ENCODE data around the gene MED20. TPM values are rescaled to one million over a fixed set of nuclear protein-coding genes. Genes with fewer than 3 reads are reported as not detected.

MED20 gene
- total RNA-seq, 5 donors from 2014 or later (not counting 1 experiment from before 2014, with no cell fraction given): 5.4 to 12.1 (median 11.1) TPM

DNA sequence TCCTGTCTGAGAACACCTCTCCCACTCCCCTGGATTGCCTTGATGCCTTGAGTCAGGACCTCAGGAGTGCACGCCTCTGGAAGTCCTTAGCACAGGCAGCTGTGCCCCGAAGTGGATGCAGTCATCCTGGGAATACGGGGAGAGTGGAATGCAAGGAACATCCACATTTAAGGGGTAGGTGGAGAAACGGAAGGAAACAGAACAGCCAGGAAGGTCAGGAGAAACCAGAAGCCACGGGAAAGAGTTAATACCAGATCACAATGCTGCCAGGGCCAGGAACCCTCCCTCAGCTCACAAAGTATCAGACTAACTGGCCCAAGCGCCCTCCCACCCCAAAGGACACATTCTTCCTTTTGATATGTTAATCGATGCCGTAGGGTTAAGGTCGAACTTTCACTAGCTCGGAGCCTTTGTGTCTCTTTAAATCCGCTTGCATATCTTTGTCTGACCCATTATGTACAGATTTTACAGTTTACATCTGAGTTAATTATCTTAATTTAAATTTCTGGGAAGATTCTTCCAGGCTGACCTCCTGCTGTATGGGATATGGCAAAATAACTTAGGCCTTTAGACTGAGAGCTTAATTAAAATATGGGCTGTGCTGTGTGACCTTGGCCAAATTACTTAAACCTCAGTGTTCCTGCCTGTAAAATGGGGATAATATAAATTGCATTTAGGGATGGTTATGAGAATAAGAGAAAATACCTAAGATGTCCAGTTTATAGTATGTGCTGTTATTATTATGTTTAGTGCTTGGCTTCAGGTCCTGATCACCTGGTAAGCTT lies 44.7 kb upstream of the MED20 start:
- Mint-ChIP-seq H3K4me1 (peaks cover 79 to 88% (median 88%) of the 10 kb centered on the region in 3 donors), H3K27me3 (no peaks in the 10 kb centered on the region), H3K36me3 (peaks cover 26% of the 10 kb centered on the region), H3K9me3 (no peaks in the 10 kb centered on the region), H3K27ac (peak overlapping the region; percentile 19 to 71), H3K4me3 (peak overlapping the region in 1 of 3 donors; percentile 19)
- H3K4me3 ChIP-seq (ENCODE audit: control insufficient read depth in 1 of 2, extremely low read depth in 1 of 2, low read length in 1 of 2): no peak overlapping the region
- no peaks in the 10 kb centered on the region for H3K9me3 ChIP-seq
- H3K36me3 ChIP-seq (ENCODE audit: control insufficient read depth in 2 of 2, extremely low read depth in 1 of 2, insufficient read depth in 1 of 2, low read length in 1 of 2): peaks cover 4 to 49% of the 10 kb centered on the region in 2 donors
- H3K27ac ChIP-seq (ENCODE audit: low read length): no peak overlapping the region
- DNase-seq: no peak
- no peak for ATAC-seq (replicated peaks in 1 of 4)
- peaks cover 4 to 82% of the 10 kb centered on the region in 2 experiments for H3K4me1 ChIP-seq (ENCODE audit: control insufficient read depth in 1 of 2, extremely low read depth in 1 of 2, insufficient read depth in 2 of 2, low read length in 2 of 2)
- H3K27me3 ChIP-seq (replicated peaks in 1 of 2; ENCODE audit: control insufficient read depth in 2 of 2, extremely low read depth in 1 of 2, insufficient read depth in 2 of 2, low read length in 1 of 2): no peaks in the 10 kb centered on the region
- CTCF ChIA-PET: interaction anchor here in 1 of 2 donors (0.7 kb wide), 1 partner anchor 76 kb away, joined by 9 read pairs; no protein-coding TSS in a partner anchor
- WGBS (ENCODE audit: insufficient coverage): 94% methylated on average over 4 of the region's 11 CpGs
- POLR2A ChIA-PET: interaction anchor here (0.7 to 1.1 kb wide), 3 partner anchors 15 to 1405 kb away, joined by 3 to 6 read pairs (median 4); no protein-coding TSS in a partner anchor

DNA sequence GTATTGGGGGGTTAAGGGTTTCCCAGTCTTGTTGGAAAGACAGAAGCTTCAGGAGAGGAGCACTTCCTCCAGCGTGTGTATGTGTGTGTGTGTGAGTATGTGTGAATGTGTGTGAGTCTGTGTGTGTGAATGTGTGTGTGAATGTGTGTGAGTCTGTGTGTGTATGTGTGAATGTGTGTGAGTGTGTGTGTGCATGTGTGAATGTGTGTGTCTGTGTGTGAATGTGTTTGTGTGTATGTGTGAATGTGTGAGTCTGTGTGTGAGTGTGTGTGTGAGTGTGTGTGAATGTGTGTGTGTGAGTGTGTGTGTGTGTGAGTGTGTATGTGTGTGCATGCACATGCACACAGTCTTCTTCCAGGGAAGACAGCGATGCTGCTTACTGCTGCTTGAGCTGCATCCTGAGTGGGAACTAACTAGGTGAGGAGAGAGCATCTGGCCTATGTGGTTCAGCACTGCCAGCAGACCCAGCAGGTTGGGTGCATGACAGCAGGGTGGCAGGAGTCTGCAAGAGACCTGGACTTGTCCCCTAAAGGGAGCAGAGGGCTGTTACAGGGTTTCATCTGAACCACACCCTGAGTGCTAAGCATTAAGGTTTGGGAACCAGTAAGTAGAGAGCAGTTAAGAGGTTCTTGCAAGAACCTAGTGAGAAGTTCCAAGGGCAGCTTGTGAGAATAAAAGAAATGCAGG lies 43.4 kb upstream of the MED20 start:
- H3K4me1 Mint-ChIP-seq: peaks cover 81 to 90% (median 88%) of the 10 kb centered on the region in 3 donors
- peaks cover 25% of the 10 kb centered on the region for H3K36me3 Mint-ChIP-seq
- POLR2A ChIA-PET: interaction anchor here in 1 of 2 donors (0.6 to 1.1 kb wide), 2 partner anchors 37 to 43 kb away, joined by 3 to 4 read pairs; no protein-coding TSS in a partner anchor

DNA sequence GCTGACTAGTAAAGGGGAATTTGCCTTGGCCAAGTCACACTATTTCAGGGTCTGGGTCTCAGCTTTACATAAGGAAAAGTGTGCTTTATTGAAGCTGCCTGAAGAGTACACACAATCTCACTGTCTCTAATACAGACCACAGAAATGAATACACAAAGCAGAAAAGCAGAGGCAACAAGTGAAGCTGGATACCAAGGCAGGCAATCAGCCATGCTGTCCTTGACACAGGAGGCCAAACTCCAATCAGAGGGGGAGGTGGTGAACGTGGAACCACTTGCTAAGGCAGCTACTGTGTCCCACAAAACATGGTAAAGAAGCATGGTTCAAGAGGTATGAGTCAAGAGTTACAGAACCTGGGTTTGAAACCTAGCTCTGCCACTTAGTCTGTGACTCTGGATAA lies 42.4 kb upstream of the MED20 start:
- POLR2A ChIA-PET: interaction anchor here in 1 of 2 donors (0.6 kb wide), 1 partner anchor 21 kb away, joined by 3 read pairs; no protein-coding TSS in a partner anchor
- ATAC-seq (replicated peaks in 1 of 4) (no peak), DNase-seq (no peak)
- Histone ChIP-seq H3K9me3 (no peaks in the 10 kb centered on the region), H3K27ac (ENCODE audit: low read length) (no peak overlapping the region), H3K36me3 (ENCODE audit: control insufficient read depth in 2 of 2, extremely low read depth in 1 of 2, insufficient read depth in 1 of 2, low read length in 1 of 2) (peaks cover 4 to 54% of the 10 kb centered on the region in 2 donors), H3K27me3 (replicated peaks in 1 of 2; ENCODE audit: control insufficient read depth in 2 of 2, extremely low read depth in 1 of 2, insufficient read depth in 2 of 2, low read length in 1 of 2) (no peaks in the 10 kb centered on the region), H3K4me1 (ENCODE audit: control insufficient read depth in 1 of 2, extremely low read depth in 1 of 2, insufficient read depth in 2 of 2, low read length in 2 of 2) (peaks cover 0 to 79% of the 10 kb centered on the region in 2 experiments), H3K4me3 (ENCODE audit: control insufficient read depth in 1 of 2, extremely low read depth in 1 of 2, low read length in 1 of 2) (no peak overlapping the region)
- CTCF ChIA-PET: interaction anchor here (0.5 to 1.1 kb wide), 3 partner anchors 24 to 71 kb away, joined by 3 to 4 read pairs (median 3); no protein-coding TSS in a partner anchor
- H3K4me3 Mint-ChIP-seq: peak overlapping the region in 1 of 3 donors; percentile 35
- 57% methylated on average over 1 of the region's 1 CpG for WGBS (ENCODE audit: insufficient coverage)
- H3K27me3 Mint-ChIP-seq: no peaks in the 10 kb centered on the region
- H3K27ac Mint-ChIP-seq: peak overlapping the region; percentile 0 to 67
- peaks cover 30% of the 10 kb centered on the region for H3K36me3 Mint-ChIP-seq
- H3K4me1 Mint-ChIP-seq: peaks cover 81 to 91% (median 90%) of the 10 kb centered on the region in 3 donors
- H3K9me3 Mint-ChIP-seq: no peaks in the 10 kb centered on the region

More for the DNA sequence above, 43.4 kb upstream of the MED20 start:
- no peaks in the 10 kb centered on the region for H3K27me3 Mint-ChIP-seq
- H3K9me3 Mint-ChIP-seq: no peaks in the 10 kb centered on the region
- H3K36me3 ChIP-seq (ENCODE audit: control insufficient read depth in 2 of 2, extremely low read depth in 1 of 2, insufficient read depth in 1 of 2, low read length in 1 of 2): peaks cover 4 to 55% of the 10 kb centered on the region in 2 donors
- ATAC-seq (replicated peaks in 1 of 4) (peak in 3 of 4 experiments; percentile 37 to 40 (median 39)), DNase-seq (no peak)
- 87% methylated on average over 2 of the region's 2 CpGs for WGBS (ENCODE audit: insufficient coverage)
- H3K4me1 ChIP-seq (ENCODE audit: control insufficient read depth in 1 of 2, extremely low read depth in 1 of 2, insufficient read depth in 2 of 2, low read length in 2 of 2): peaks cover 0 to 80% of the 10 kb centered on the region in 2 experiments
- CTCF ChIA-PET: interaction anchor here (0.6 to 1.1 kb wide), 3 partner anchors 22 to 155 kb away, joined by 3 to 6 read pairs (median 4); no protein-coding TSS in a partner anchor
- no peaks in the 10 kb centered on the region for H3K9me3 ChIP-seq
- peak overlapping the region in 1 of 3 donors; percentile 24 for H3K4me3 Mint-ChIP-seq
- H3K27me3 ChIP-seq (replicated peaks in 1 of 2; ENCODE audit: control insufficient read depth in 2 of 2, extremely low read depth in 1 of 2, insufficient read depth in 2 of 2, low read length in 1 of 2): no peaks in the 10 kb centered on the region
- peak overlapping the region; percentile 0 to 67 for H3K27ac Mint-ChIP-seq
- no peak overlapping the region for H3K4me3 ChIP-seq (ENCODE audit: control insufficient read depth in 1 of 2, extremely low read depth in 1 of 2, low read length in 1 of 2)
- H3K27ac ChIP-seq (ENCODE audit: low read length): no peak overlapping the region

DNA sequence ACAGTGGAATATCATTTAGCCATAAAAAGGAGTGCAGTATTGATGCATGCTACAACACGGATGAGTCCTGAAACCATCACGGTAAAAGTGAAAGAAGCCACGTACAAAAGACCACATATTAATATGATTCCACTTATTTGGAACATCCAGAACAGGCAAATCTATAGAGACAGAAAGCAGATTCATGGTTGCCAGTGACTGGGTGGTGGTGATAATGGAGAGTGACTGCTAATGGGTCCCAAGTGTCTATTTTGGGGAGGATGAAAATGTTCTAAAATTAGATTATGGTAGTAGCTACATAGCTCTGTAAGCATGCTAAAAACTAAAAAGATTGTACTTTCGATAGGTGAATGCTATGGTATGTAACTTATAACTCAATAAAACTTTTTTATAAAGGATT lies 39.1 kb upstream of the MED20 start:
- ChIA-PET CTCF (interaction anchor here in 1 of 2 donors (0.6 kb wide), 1 partner anchor 401 kb away, joined by 4 read pairs; no protein-coding TSS in a partner anchor), POLR2A (interaction anchor here (0.6 to 0.7 kb wide), 3 partner anchors 41 to 1019 kb away, joined by 3 to 5 read pairs (median 4); no protein-coding TSS in a partner anchor)
- peaks cover 4 to 34% of the 10 kb centered on the region in 2 donors for H3K36me3 ChIP-seq (ENCODE audit: control insufficient read depth in 2 of 2, extremely low read depth in 1 of 2, insufficient read depth in 1 of 2, low read length in 1 of 2)
- Mint-ChIP-seq H3K27me3 (no peaks in the 10 kb centered on the region), H3K4me3 (no peak overlapping the region), H3K4me1 (peaks cover 78 to 82% (median 79%) of the 10 kb centered on the region in 3 donors), H3K36me3 (peaks cover 29% of the 10 kb centered on the region), H3K9me3 (no peaks in the 10 kb centered on the region), H3K27ac (peak overlapping the region; percentile 75 to 78)
- DNase-seq (no peak), ATAC-seq (replicated peaks in 1 of 4) (no peak)
- no CpG with 5 or more reads among the region's 4 CpGs for WGBS (ENCODE audit: insufficient coverage)
- no peaks in the 10 kb centered on the region for H3K27me3 ChIP-seq (replicated peaks in 1 of 2; ENCODE audit: control insufficient read depth in 2 of 2, extremely low read depth in 1 of 2, insufficient read depth in 2 of 2, low read length in 1 of 2)
- peaks cover 2 to 65% of the 10 kb centered on the region in 2 experiments for H3K4me1 ChIP-seq (ENCODE audit: control insufficient read depth in 1 of 2, extremely low read depth in 1 of 2, insufficient read depth in 2 of 2, low read length in 2 of 2)
- H3K4me3 ChIP-seq (ENCODE audit: control insufficient read depth in 1 of 2, extremely low read depth in 1 of 2, low read length in 1 of 2): no peak overlapping the region
- no peak overlapping the region for H3K27ac ChIP-seq (ENCODE audit: low read length)
- H3K9me3 ChIP-seq: no peaks in the 10 kb centered on the region

DNA sequence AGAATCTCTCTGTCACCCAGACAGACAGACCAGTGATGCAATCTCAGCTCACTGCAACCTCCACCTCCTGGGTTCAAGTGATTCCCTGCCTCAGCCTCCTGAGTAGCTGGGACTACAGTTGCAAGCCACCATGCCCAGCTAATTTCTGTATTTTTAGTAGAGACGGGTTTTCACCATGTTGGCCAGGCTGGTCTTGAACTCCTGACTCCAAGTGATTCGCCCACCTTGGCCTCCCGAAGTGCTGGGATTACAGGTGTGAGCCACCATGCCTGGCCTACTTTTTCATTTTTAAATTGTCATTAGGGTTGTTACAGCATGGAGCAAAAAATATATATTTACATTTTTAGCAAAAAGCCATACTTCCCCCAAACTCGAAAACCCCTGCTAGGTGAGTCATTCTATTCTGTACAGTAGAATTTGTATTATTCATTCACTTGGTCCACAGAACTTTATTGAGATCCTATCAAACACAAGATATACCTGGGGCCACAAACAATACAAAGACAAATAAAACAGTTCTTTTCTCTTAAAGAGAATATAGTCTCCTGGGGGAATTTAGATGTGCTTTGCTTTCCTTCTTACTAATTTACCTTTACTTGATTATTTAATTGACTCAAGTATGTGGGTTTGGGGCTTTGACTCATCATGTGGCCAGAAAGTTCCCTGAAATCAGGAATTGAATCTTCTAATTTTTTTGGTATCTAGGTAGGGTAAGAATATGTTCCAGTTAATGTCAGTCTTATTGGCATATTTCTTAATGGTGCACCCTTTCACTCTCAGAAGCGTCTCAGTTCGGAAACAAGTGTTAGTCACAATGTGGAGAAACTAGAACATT lies 37.3 kb upstream of the MED20 start:
- Mint-ChIP-seq H3K27me3 (no peaks in the 10 kb centered on the region), H3K9me3 (no peaks in the 10 kb centered on the region), H3K4me1 (peaks cover 74 to 77% (median 74%) of the 10 kb centered on the region in 3 donors), H3K27ac (peak overlapping the region; percentile 79 to 90), H3K4me3 (peak overlapping the region in 2 of 3 donors; percentile 52 to 55), H3K36me3 (peaks cover 26% of the 10 kb centered on the region)
- Histone ChIP-seq H3K4me1 (ENCODE audit: control insufficient read depth in 1 of 2, extremely low read depth in 1 of 2, insufficient read depth in 2 of 2, low read length in 2 of 2) (peaks cover 7 to 54% of the 10 kb centered on the region in 2 experiments), H3K27me3 (replicated peaks in 1 of 2; ENCODE audit: control insufficient read depth in 2 of 2, extremely low read depth in 1 of 2, insufficient read depth in 2 of 2, low read length in 1 of 2) (no peaks in the 10 kb centered on the region), H3K4me3 (ENCODE audit: control insufficient read depth in 1 of 2, extremely low read depth in 1 of 2, low read length in 1 of 2) (no peak overlapping the region), H3K36me3 (ENCODE audit: control insufficient read depth in 2 of 2, extremely low read depth in 1 of 2, insufficient read depth in 1 of 2, low read length in 1 of 2) (peaks cover 4 to 27% of the 10 kb centered on the region in 2 donors), H3K9me3 (no peaks in the 10 kb centered on the region), H3K27ac (ENCODE audit: low read length) (no peak overlapping the region)
- ChIA-PET CTCF (no interaction called here), POLR2A (no interaction called here)
- ATAC-seq (replicated peaks in 1 of 4) (peak in 2 of 4 experiments; percentile 40 to 48), DNase-seq (no peak)
- WGBS (ENCODE audit: insufficient coverage): no CpG with 5 or more reads among the region's 6 CpGs

All from T-cell (primary cell).